PC-3 (cell line): Measurements from ENCODE around the gene SHQ1.

Experiments
- CTCF ChIP-seq: fragments of 300-600 bp; sonication (generic); conservative IDR thresholded peaks from 2 replicates; pipeline ENCODE4 v1.5.1; 2017; ENCODE audit warnings: antibody characterized with exemption, low read depth, mild to moderate bottlenecking, low read length
- EZH2 ChIP-seq: fragments of 300-600 bp; sonication (generic); IDR thresholded peaks from one replicate; pipeline ENCODE4 v1.6.1; 2017; ENCODE audit warnings: antibody characterized with exemption, mild to moderate bottlenecking, low read length; ENCODE audit not compliant: unreplicated experiment
- EZH2phosphoT487 ChIP-seq: fragments of 300-600 bp; sonication (generic); IDR thresholded peaks from 2 replicates; pipeline ENCODE4 v1.6.1; 2018; ENCODE audit warnings: mild to moderate bottlenecking, antibody characterized with exemption, low read length, borderline replicate concordance

GRCh38 chr3:72820415-72820814, 27.8 kb downstream of the SHQ1 start:
- TF ChIP-seq CTCF (no peak), EZH2phosphoT487 (no peak), EZH2 (no peak)
